HG02885 (cell line): ENCODE measurements around the gene GPBP1L1.
"Not testable (repeated sequence)": the region's sequence is repeated elsewhere in the genome, so short reads cannot be mapped to it uniquely, and the experiment has no call there.

Experiments used
- ATAC-seq: cut with Tn5 transposase; IDR thresholded peaks from one replicate; pipeline ENCODE4 v1.9.1; 2021; ENCODE audit warnings: mild to moderate bottlenecking; ENCODE audit not compliant: unreplicated experiment, poor library complexity

The GPBP1L1 gene

DNA sequence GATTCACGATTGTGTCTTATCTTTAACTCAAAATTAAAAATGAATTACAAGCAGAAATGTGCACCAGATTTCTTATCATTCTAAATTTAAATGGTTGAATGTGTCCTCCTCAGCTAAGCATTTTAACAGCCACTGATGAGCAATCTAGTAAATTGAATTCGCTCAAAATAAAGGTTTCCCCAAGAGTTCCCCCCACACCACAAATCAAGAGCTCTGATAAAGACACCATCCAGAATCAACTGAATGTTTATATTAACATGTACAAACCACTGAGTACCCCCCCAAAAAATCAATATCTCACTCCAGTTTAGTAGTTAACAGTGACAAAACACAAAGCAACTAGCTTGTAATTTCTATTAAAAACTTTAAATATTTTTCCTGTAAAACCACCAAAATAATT is 1.9 kb downstream of the GPBP1L1 start:
- no peak for ATAC-seq

DNA sequence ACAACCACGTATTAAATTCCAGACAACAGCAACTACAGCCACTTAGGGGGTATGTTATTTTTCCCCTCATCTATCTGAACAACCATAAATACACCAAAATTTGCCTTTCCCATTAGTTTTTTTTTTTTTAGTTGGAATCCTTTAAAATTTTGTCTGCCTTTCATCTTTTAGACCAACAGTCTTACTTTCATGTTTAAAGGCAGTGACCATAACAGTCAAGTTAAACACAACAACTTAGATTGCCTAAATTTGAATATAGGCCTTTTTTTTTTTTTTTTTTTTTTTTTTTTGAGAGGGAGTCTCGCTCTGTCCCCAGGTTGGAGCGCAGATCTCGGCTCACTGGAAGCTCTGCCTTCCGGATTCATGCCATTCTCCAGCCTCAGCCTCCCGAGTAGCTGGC is 3.4 kb downstream of the GPBP1L1 start:
- no peak for ATAC-seq

DNA sequence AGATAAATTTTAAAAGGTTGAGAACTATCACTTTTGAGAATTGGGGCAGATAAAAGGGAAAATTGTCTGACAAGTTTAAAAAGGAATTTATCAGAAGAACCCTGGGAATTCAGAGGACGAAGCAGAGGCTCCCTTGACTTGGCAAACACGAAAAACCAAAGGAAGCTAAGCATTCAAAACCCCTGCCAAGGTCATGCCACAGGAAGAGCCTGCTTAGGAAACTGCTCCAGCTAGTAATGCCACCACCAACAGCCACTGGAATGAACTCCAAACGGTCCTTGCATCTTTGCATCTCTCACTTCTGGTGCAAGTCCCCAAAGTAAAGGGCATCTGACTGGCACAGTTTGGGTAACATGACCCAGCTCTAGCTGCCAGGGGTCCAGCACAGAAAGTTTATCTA is 7.2 kb downstream of the GPBP1L1 start:
- no peak for ATAC-seq

DNA sequence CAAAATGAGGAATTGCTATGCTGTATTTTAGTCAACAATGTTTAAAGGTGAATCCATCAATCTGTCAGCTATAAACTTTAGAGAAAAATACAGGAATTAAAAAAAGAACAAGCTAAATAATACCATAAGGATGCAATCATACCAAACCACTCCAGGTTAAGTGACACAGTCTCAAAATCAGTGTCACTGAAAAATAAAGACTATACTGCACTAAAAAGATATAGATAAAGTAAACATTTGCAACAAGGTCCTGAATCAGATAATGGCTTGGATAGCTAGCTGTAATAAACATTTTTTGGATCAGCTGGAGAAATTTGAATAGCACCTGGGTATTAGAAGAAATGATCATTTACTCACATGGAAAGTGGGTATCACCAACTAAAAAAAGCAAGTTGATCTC is 7.8 kb downstream of the GPBP1L1 start:
- no peak for ATAC-seq

DNA sequence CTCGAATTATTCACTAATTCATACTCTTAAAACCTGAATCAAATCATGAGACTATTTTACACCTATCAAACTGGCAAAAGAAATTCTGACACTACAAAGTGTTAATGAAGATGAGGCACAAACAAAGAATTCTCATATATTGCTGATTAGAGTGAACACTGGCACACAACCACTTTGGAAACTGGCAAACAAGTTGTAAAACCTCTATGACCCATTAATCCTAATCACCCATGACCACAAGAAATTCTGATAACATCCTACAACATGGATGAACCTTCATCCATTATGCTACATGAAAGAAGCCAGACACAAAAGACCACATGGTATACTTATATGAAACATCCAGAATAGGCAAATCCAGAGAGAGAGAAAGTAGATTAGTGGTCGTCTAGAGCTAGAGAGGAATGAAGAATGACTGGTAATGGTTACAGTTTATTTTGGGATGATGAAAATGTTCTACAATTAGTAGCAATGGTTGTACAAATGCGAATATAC is 8.5 kb downstream of the GPBP1L1 start:
- ATAC-seq: no peak

DNA sequence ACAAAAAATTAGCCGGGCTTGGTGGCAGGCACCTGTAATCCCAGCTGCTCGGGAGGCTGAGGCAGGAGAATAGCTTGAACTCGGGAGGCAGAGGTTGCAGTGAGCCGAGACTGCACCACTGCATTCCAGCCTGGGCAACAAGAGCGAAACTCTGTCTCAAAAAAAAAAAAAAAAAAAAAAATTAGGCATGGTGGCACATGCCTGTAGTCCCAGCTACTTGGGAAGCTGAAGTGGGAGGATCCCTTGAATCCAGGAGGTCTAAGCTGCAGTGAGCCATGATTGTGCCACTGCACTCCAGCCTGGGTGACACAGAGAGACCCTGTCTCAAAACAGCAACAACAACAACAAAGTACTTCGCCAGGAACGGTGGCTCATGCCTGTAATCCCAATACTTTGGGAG is 9.8 kb downstream of the GPBP1L1 start:
- not testable (repeated sequence) for ATAC-seq

DNA sequence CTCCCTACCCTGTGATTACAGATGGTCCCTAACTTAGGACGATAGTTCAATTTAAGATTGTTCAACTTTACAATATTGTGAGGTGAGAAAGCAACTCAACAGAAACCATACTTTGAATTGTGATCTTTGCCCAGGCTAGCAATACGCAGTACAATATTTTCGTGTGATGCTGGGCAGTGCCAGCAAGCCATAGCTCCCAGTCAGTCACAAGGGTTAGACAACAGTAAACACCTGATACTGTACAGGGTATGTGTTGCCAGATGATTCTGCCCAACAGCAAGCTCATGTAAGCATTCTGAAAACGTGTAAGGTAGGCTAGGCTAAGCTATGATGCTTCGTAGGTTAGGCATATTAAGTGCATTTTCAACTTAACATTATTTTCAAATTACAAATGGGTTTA is 11.9 kb downstream of the GPBP1L1 start:
- no peak for ATAC-seq

DNA sequence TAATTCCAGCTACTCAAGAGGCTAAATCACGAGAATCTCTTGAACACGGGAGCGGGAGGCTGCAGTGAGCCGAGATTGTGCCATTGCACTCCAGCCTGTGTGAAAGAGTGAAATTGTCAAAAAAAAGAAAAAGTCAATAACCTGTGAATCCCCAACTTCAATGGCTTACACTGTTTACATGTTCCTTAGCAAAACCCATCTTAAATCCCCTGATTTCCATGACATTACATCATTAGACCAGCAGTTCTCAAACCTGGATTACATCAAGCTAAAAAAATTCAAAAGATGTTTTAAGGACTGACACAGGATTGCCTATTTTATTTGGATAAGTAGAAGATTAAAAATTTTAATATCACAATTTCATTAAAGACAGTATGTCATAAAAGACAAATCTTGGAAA is 12.4 kb downstream of the GPBP1L1 start:
- no peak for ATAC-seq

DNA sequence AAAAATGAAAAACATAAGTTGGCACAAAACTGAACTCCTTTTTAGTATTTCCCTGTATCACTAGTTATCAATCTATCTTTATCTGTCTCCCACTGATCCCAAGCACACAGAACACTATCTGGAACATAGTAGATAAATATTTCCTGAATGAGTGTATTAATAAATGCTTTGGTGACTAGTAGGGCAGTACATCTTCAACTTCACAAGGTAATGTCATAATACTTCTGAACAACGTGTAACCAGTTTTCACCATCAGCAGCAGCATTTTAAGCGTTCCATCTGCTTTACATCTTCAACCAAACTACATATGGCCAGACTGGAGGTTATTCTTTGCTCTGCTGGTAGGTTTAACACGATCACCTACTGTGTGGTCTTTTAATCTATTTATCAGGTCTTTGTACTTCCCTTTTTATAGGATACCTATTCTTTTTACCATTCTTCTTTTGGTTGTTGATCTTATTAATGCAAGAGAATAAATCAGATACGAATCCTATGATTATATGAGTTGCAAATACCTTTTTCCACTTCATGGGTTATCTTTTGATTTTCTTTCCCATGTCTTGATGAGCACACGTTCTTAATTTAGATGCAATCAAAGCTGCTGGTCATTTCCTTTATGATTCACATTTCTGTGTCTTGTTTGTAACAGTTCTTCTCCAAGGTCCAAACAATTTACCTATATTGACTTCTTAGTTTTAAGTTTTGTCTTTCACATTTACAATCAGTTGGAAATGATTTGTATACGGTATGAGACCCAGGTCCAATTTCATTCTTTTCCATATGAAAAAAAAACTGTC is 16.3 kb downstream of the GPBP1L1 start:
- ATAC-seq: no peak

DNA sequence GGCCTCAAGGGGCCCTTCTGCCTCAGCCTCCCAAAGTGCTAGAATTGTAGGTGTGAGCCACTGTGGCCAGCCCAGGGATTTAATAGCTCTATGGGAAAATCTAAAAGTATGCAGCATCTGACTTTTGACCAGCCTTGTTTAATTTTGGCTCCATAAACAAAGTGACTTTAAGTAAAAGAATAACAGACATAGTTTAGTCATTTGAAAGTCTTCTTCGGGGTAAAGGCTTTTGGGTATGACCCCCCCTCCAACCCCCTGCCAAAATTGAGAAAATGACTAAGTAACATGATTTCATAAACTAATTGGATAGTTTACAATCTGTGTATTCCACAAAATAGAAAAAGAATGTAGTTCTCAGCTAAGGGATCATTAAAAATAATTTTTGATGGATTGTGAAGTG is 17.0 kb downstream of the GPBP1L1 start:
- no peak for ATAC-seq

DNA sequence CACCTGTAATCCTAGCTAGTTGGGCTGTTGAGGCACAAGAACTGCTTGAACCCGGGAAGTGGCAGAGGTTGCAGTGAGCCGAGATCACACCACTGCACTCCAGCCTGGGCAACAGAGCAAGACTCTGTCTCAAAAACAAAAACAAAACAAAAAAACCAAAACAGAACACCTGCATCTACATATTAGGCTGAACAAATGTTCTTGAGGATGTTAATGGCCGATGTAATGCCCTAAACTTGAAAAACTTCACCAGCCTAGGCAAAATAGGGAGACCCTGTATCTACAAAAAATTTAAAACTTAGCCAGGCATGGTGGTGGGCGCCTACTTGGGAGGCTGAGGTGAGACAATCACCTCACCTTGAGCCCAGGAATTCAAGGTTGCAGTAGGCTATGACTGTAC is 17.8 kb downstream of the GPBP1L1 start:
- ATAC-seq: no peak

DNA sequence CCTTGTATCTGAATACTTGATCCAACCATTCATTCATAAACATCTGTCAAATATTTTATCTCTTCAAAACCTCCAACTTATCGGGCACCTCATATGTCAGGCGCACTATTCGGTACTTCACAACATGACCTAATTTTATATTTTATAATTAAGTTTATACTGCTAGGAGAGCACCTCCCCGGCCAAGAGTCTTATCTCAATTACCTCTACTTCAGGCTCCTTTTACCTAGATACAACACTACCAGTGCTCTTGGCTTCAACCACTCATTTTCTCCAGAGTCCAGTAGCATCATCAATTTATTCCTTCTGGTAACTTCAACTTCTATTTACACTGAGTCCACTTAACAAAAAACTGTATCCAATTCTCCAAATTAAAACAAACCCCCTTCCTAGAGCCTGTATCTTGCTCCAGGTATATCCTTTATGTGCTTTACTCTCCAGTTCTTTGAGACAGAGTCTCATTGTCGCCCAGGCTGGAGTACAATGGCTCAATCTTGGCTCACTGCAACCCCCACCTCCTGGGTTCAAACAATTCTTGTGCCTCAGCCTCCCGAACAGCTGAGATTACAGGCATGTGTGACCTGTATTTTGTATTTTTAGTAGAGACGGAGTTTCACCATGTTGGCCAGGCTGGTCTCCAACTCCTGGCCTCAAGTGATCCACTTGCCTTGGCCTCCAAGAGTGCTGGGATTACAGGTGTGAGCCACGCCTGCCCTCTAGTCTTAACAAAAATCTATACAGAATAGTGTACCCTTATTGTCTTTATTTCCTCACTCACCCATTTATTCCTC is 18.8 kb downstream of the GPBP1L1 start:
- no peak for ATAC-seq

DNA sequence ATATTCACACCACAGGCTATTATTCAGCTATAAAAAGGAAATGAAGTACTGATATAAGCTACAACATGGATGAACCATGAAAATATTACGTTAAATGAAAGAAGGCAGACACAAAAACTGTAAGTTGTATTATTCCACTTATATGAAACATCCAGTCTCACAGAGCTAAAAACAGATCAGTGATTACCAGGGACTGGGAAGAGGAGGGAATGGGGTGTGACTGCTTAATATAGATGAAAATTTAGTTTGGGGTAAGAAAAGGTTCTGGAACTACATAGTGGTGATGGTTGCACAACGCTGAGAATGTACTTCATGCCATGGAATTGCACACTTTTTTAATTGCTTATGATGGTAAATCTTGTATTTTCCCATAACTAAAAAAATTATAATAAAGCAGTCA is 19.5 kb downstream of the GPBP1L1 start:
- no peak for ATAC-seq

DNA sequence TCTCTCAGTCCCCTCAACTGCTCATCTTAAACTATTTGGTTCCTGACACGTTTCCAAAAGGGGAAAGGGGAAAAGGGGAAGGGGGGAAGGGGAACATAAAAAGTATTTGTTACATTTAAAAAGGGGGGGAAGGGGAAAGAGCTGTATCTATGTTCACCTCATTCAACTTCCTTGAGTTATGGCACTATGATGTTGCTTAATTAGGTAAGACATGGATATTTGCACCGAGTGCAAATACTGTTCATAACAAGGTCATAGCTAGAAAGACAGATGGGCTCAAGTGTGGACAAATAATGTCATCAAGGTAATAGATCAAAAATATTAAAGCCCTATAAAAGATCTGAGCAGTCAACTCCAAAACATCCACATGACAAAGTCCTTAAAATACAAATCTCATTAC is 26.0 kb downstream of the GPBP1L1 start:
- no peak for ATAC-seq

DNA sequence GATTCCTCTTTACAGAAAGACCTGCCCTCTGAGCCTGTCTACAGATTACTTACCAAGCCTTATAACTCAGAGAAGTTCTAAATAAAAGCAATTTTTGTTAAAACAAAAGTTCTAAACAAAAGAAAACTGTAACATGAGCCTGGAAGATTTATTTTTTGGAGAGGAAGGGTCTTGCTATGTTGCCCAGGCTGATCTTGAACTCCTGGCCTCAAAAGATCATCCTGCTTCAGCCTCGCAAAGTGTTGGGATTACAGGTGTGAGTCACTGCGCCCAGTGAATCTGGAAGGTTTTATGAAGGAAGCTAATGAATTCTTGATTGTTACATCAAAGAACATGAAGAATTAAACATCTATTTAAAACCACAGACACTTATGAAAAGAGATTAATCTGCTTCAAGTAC is 27.1 kb downstream of the GPBP1L1 start:
- ATAC-seq: no peak

DNA sequence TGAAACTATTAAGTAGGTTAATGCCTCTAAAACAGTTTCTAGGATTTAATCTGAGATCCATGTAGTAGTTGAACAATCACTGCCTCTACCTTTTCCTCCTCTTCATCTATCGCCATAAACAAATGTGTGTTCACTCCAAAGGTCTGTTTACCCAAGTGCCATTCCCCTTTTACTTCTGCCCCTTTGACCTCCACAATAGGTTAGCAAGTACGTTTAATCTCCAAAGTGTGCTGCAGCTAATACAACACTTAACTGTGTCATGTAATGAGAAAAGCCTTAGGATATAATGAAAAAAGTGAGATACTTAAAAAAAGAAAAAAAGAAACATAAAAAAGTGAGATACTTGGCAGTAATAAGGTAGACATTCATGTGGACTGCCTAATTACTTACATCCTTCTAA is 28.2 kb downstream of the GPBP1L1 start:
- ATAC-seq: no peak

DNA sequence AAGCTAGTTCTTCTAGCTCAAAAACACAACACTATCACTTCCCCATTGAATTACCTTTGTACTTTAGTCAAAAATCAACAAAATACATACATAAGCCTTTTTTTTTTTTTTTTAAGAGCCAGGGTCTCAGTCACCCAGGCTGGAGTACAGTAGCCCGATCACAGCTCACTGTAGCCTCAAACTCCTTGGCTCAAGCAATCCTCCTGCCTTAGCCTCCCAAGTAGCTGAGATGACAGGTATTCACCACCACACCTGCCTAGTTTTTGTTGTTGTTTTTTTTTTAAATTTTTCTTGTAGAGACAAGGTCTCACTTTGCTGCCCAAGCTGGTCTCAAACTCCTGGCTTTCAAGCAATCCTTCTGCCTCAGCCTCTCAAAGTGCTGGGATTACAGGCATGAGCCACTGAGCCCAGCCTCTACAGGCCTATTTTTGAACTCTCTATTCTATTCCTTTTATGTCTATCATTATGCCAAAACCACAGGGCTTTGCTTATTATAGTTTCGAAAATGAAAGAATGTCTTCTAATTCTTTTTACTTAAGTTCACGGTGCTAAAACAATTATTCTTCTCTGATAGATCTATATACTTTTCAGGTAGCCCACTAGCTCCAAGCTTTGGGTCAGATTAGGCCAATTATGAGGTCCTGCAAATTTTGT is 29.6 kb downstream of the GPBP1L1 start:
- no peak for ATAC-seq

DNA sequence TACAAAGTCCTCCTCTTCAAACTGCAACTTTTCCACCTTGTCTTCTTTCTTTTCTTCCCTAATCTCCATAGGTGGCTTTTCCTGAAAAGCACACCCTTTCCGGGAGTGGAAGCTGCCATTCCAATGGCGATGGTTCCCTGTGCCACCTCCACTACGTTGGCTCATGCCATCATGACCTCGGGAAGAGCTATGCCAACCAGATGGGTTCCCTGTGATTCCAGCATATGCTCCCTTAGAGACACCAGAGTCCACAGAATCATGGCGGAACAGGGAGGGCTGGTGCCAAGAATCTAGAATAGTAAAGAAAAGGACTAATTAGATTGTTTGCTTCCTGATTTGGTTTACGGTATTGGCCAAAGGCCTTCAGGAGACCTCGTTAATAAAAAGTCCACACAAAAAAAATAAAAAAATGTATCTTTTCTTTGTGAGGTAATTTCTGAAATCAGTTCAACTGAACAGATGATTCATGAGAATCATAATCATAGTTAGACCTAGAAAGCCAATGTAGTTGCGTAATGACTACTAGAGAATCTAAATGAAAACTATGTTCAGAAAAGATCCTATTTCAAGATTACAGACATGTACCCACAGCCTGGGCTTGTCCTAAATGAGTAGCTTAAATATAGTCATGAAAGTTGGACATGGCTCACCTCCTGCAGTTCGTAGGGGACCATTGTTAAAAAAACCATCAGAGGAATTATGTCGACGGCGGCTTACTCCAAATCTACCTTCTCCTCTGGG is 31.6 kb downstream of the GPBP1L1 start:
- no peak for ATAC-seq

DNA sequence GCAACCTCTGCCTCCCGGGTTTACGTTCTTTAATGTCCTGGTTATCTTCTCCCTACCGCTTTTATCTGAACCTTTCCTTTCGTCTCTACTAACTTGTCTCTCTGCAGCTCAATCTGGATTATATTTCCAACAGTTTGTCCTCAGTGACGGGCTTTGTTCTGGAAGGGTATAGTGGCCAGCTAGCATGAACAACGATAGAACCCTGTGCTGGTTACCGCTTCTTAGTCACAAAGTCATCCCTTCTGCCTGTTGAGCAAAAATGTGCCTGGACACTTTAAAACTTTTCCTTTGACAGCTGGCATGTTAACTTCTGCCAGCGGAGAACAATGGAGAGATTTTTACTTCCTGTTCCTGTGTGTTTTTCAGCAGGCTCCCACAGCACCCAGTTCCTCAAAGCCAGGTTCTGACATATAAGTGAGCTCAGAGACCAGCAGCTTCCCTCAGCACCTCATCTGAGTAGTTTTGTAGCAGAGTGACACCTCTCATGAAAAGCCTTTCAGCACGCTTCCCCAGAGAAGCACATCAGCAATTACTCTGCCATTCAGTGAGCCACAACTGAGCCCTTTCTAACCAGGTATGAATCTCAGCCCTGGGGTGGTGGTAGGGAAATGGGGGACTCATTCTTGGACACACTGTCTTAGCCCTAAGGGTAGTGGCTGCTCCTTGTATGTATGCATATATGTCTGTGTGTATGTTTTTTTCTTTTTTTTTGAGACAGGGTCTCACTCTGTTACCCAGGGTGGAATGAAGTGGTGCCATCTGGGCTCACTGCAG is 38.9 kb downstream of the GPBP1L1 start:
- no peak for ATAC-seq

DNA sequence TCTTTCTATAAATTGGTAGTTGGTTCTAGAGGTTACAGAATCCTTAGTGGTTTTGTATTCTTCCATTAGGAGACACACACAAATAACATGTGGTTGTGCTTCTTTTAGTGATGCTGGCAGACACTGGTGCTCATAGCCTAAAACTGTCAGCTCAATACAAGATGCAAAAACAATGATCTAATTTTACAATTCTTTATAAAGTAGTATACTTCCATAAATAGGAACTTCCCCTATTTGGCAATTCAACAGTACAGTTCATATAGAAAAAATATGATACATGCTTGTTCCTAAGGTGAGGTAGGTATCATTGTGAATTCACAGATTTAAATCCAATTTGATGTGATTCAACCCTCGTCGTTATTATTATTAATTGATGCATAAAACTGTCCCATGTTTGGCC is 41.7 kb downstream of the GPBP1L1 start:
- ATAC-seq: no peak
